Cardiac muscle cell (in vitro differentiated cells and primary cell): ENCODE data around the gene DIDO1. TPM values are rescaled to one million over a fixed set of nuclear protein-coding genes. Genes with fewer than 3 reads are reported as not detected.

Experiments
- DNase-seq, 2 donors: peaks; one replicate each; pipeline versions ENCODE4 v3.0.0 to v3.0.0-alpha.2; 2010 to 2017; ENCODE audit warnings: low read depth in 1 of 2, low spot score in 1 of 2
- H3K27ac ChIP-seq: fragments of 200-600 bp; sonication (generic); 2 replicates; pipeline ENCODE4 v1.5.1; 2016
- H3K27me3 ChIP-seq: fragments of 200-600 bp; sonication (generic); 2 replicates; pipeline ENCODE4 v1.6.0; 2016; ENCODE audit warnings: control low read depth
- H3K36me3 ChIP-seq: fragments of 200-600 bp; sonication (generic); 2 replicates; pipeline ENCODE4 v1.5.1; 2016; ENCODE audit warnings: control low read depth
- H3K4me1 ChIP-seq: fragments of 200-600 bp; sonication (generic); 2 replicates; pipeline ENCODE4 v1.8.1; 2017; ENCODE audit warnings: low read depth, mild to moderate bottlenecking, mixed run types
- H3K4me3 ChIP-seq: fragments of 200-600 bp; sonication (generic); 2 replicates; pipeline ENCODE4 v1.5.1; 2016; ENCODE audit warnings: mild to moderate bottlenecking
- H3K9me3 ChIP-seq: fragments of 200-600 bp; sonication (generic); 2 replicates; pipeline ENCODE4 v1.5.1; 2017; ENCODE audit warnings: low read depth, mild to moderate bottlenecking, control low read depth
- CTCF ChIP-seq: IDR thresholded peaks from 2 replicates; pipeline ENCODE4 v1.5.1; 2012; ENCODE audit warnings: low read depth, mild to moderate bottlenecking, low read length
- polyA plus RNA-seq: library from polyadenylated mRNA; unstranded; fragments of >200 nt; fragmentation: Nextera tagmentation; extraction: Ambion mirVana; gene quantifications from 2 replicates; pipeline ENCODE4 v1.2.1, GENCODE V29; 2016
- total RNA-seq: library from RNA; depleted of rRNA; stranded (reverse); fragments of >200 nt; gene quantifications from 2 replicates; pipeline ENCODE4 v1.2.3, GENCODE V29; 2016

The DIDO1 gene
- total and polyA plus RNA-seq, 2 experiments from 2014 or later: 28.3 to 69.2 TPM

GRCh38 chr20:62921119-62921687 is 5.1 kb downstream of the DIDO1 start:
- Histone ChIP-seq H3K4me3 (no peak overlapping the region), H3K27me3 (no peaks in the 10 kb centered on the region), H3K27ac (peak overlapping the region; percentile 46), H3K36me3 (no peaks in the 10 kb centered on the region), H3K4me1 (peaks cover 33% of the 10 kb centered on the region), H3K9me3 (no peaks in the 10 kb centered on the region)
- DNase-seq: peak; percentile 61 to 85
- TF ChIP-seq CTCF: peak; percentile 62

- Histone ChIP-seq H3K36me3 (no peaks in the 10 kb centered on the region), H3K9me3 (no peaks in the 10 kb centered on the region), H3K4me1 (peaks cover 37% of the 10 kb centered on the region), H3K27me3 (no peaks in the 10 kb centered on the region), H3K27ac (peak overlapping the region; percentile 46), H3K4me3 (no peak overlapping the region)
- DNase-seq: peak in 1 of 2 donors; percentile 14
- no peak for TF ChIP-seq CTCF
Measured at GRCh38 chr20:62920039-62920645, 6.2 kb downstream of the DIDO1 start.

GRCh38 chr20:62918831-62919230 is 7.5 kb downstream of the DIDO1 start:
- no peak for TF ChIP-seq CTCF
- H3K36me3 ChIP-seq: peaks cover 1% of the 10 kb centered on the region
- no peak for DNase-seq
- H3K4me1 ChIP-seq: peaks cover 38% of the 10 kb centered on the region
- no peak overlapping the region for H3K4me3 ChIP-seq
- H3K27ac ChIP-seq: no peak overlapping the region
- H3K9me3 ChIP-seq: no peaks in the 10 kb centered on the region
- H3K27me3 ChIP-seq: no peaks in the 10 kb centered on the region

GRCh38 chr20:62918147-62918546 is 8.2 kb downstream of the DIDO1 start:
- Histone ChIP-seq H3K27ac (no peak overlapping the region), H3K27me3 (no peaks in the 10 kb centered on the region), H3K4me1 (peaks cover 41% of the 10 kb centered on the region), H3K36me3 (peaks cover 4% of the 10 kb centered on the region), H3K4me3 (no peak overlapping the region), H3K9me3 (no peaks in the 10 kb centered on the region)
- no peak for TF ChIP-seq CTCF
- DNase-seq: no peak

GRCh38 chr20:62917720-62918119 is 8.6 kb downstream of the DIDO1 start:
- H3K4me1 ChIP-seq: peaks cover 41% of the 10 kb centered on the region
- no peak for DNase-seq
- no peak for TF ChIP-seq CTCF
- peaks cover 4% of the 10 kb centered on the region for H3K36me3 ChIP-seq
- no peak overlapping the region for H3K4me3 ChIP-seq
- no peak overlapping the region for H3K27ac ChIP-seq
- H3K9me3 ChIP-seq: no peaks in the 10 kb centered on the region
- no peaks in the 10 kb centered on the region for H3K27me3 ChIP-seq
